Nephron (organoid): ENCODE results near the gene TMPRSS2.
"Not testable (repeated sequence)": the region's sequence is repeated elsewhere in the genome, so short reads cannot be mapped to it uniquely, and the experiment has no call there.

Experiments
- H3K27ac Mint-ChIP-seq, 3 experiments: 2 replicates each; pipeline ENCODE4 v1.8.0; 2020; ENCODE audit warnings: mixed read lengths in 3 of 3, mild to moderate bottlenecking in 2 of 3, moderate library complexity in 1 of 3
- H3K27me3 Mint-ChIP-seq: 2 replicates; pipeline ENCODE4 v1.8.0; 2021; ENCODE audit warnings: low read depth, mild to moderate bottlenecking, moderate library complexity, mixed read lengths
- H3K36me3 Mint-ChIP-seq: 2 replicates; pipeline ENCODE4 v1.8.0; 2020; ENCODE audit warnings: low read depth, mixed read lengths
- H3K4me1 Mint-ChIP-seq: 2 replicates; pipeline ENCODE4 v1.8.0; 2020; ENCODE audit warnings: mixed read lengths
- H3K4me3 Mint-ChIP-seq, 3 experiments: 2 replicates each; pipeline ENCODE4 v1.8.0; 2020; ENCODE audit warnings: mild to moderate bottlenecking in 3 of 3, mixed read lengths in 3 of 3, moderate library complexity in 2 of 3
- H3K9me3 Mint-ChIP-seq: 2 replicates; pipeline ENCODE4 v1.8.0; 2020; ENCODE audit warnings: mixed read lengths
- TF ChIP-seq, protein P1 (sequence below), 3 experiments: fragments of 200-600 bp; sonication (generic); IDR thresholded peaks; one replicate each; pipeline ENCODE4 v1.5.0; 2021; ENCODE audit warnings: antibody characterized with exemption in 3 of 3; ENCODE audit not compliant: unreplicated experiment in 3 of 3

TMPRSS2 gene

GRCh38 chr21:41419921-41420862, 87.8 kb downstream of the TMPRSS2 start:
- Mint-ChIP-seq H3K36me3 (no peaks in the 10 kb centered on the region), H3K4me1 (peaks cover 9% of the 10 kb centered on the region)

DNA sequence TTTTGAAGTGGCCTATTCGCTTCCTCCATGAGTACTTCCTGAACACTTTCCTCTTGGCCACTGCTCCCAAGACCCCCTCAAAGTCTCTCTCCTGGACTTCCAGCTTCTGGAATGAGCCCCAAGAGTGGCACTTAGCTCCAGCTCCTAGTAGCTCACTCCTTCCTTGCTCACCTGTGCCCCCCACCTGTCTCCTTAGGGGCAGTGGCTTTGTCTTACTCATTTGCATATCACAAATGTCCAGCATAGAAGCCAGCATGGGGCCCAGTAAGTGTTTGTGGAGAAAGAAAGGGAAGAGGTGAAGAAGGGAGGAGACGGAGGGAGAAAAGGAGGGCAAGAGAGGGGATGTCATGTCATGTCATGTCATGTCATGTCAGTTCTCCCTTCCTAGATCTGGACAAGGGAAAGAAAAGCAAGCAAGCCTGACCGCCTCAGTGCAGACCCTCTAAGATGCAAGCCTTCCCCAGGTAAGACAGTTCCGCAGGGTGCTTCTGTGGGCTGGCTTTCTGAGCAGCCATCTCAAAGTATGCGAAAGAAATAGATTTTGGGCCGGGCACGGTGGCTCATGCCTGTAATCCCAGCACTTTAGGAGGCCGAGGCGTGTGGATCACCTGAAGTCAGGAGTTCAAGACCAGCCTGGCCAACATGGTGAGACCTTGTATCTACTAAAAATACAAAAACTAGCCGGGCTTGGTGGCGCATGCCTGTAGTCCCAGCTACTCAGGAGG, 88.8 kb downstream of the TMPRSS2 start:
- TF ChIP-seq, protein P1, sequence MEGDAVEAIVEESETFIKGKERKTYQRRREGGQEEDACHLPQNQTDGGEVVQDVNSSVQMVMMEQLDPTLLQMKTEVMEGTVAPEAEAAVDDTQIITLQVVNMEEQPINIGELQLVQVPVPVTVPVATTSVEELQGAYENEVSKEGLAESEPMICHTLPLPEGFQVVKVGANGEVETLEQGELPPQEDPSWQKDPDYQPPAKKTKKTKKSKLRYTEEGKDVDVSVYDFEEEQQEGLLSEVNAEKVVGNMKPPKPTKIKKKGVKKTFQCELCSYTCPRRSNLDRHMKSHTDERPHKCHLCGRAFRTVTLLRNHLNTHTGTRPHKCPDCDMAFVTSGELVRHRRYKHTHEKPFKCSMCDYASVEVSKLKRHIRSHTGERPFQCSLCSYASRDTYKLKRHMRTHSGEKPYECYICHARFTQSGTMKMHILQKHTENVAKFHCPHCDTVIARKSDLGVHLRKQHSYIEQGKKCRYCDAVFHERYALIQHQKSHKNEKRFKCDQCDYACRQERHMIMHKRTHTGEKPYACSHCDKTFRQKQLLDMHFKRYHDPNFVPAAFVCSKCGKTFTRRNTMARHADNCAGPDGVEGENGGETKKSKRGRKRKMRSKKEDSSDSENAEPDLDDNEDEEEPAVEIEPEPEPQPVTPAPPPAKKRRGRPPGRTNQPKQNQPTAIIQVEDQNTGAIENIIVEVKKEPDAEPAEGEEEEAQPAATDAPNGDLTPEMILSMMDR (IDR thresholded peaks at IDR 0.05; ENCODE audit: unreplicated experiment in 3 of 3): no peak
- no peaks in the 10 kb centered on the region for H3K36me3 Mint-ChIP-seq
- peak overlapping the region; percentile 40 to 70 (median 43) for H3K27ac Mint-ChIP-seq
- peaks cover 15% of the 10 kb centered on the region for H3K9me3 Mint-ChIP-seq
- H3K27me3 Mint-ChIP-seq: no peaks in the 10 kb centered on the region
- peak overlapping the region; percentile 91 to 92 (median 92) for H3K4me3 Mint-ChIP-seq
- peaks cover 9% of the 10 kb centered on the region for H3K4me1 Mint-ChIP-seq

More at GRCh38 chr21:41419921-41420862, 87.8 kb downstream of the TMPRSS2 start:
- peaks cover 10% of the 10 kb centered on the region for H3K9me3 Mint-ChIP-seq
- peak overlapping the region; percentile 91 to 92 (median 92) for H3K4me3 Mint-ChIP-seq
- H3K27me3 Mint-ChIP-seq: peaks cover 9% of the 10 kb centered on the region
- H3K27ac Mint-ChIP-seq: peak overlapping the region; percentile 89 to 97 (median 90)
- TF ChIP-seq, protein P1 (IDR thresholded peaks at IDR 0.05; ENCODE audit: unreplicated experiment in 3 of 3): no peak

DNA sequence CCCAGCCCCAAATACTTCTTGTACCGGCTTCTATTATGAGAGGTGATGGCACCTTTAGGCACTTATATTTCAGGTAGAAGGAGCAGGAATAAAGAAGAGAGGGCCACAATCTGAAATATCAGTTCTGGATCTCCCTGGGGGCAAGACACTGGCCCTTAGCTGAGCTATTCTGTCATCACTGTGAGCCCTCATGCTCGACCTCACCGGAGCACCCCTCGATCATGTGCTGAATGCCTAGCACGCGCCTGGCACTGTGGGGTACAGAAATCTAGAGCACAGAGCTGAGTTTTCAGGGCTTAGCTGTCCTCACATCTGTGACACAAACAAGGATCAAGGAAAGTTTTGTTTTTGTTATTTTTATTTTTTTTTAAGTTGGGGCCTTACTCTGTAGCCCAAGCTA, 89.6 kb downstream of the TMPRSS2 start:
- H3K27me3 Mint-ChIP-seq: no peaks in the 10 kb centered on the region
- TF ChIP-seq, protein P1 (IDR thresholded peaks at IDR 0.05; ENCODE audit: unreplicated experiment in 3 of 3): no peak
- peaks cover 9% of the 10 kb centered on the region for H3K4me1 Mint-ChIP-seq
- peak overlapping the region in 2 of 3 experiments; percentile 49 to 63 for H3K4me3 Mint-ChIP-seq
- H3K9me3 Mint-ChIP-seq: peaks cover 19% of the 10 kb centered on the region
- no peaks in the 10 kb centered on the region for H3K36me3 Mint-ChIP-seq
- H3K27ac Mint-ChIP-seq: peak overlapping the region in 1 of 3 experiments; percentile 40

GRCh38 chr21:41417505-41417904, 90.5 kb downstream of the TMPRSS2 start:
- not testable (repeated sequence) for H3K27me3 Mint-ChIP-seq

More at GRCh38 chr21:41417505-41417904, 90.5 kb downstream of the TMPRSS2 start:
- Mint-ChIP-seq H3K4me3 (peak overlapping the region in 2 of 3 experiments; percentile 50 to 52), H3K27ac (peak overlapping the region in 1 of 3 experiments; percentile 5), H3K9me3 (peaks cover 25% of the 10 kb centered on the region)
- H3K4me1 Mint-ChIP-seq, H3K36me3 Mint-ChIP-seq: not testable (repeated sequence)
